AG09309 (cell line): ENCODE data around the gene INIP.
"Not testable (repeated sequence)": the region's sequence is repeated elsewhere in the genome, so short reads cannot be mapped to it uniquely, and the experiment has no call there.

Source experiments
- DNase-seq: peaks from one replicate; pipeline ENCODE4 v3.0.0-alpha.2; 2010; ENCODE audit warnings: low read depth
- H3K4me3 ChIP-seq: 2 replicates; pipeline ENCODE4 v1.5.1; 2011; ENCODE audit warnings: mild to moderate bottlenecking, low read depth, low read length, moderate library complexity; ENCODE audit not compliant: control insufficient read depth
- CTCF ChIP-seq: IDR thresholded peaks from 2 replicates; pipeline ENCODE4 v1.5.1; 2011; ENCODE audit warnings: mild to moderate bottlenecking, low read depth, low read length, inconsistent platforms; ENCODE audit not compliant: insufficient read depth, control insufficient read depth; ENCODE audit errors: missing control alignments

INIP gene

GRCh38 chr9:112689161-112689740, 28.7 kb downstream of the INIP start:
- no peak overlapping the region for H3K4me3 ChIP-seq
- DNase-seq, result no peak
- no peak for TF ChIP-seq CTCF

GRCh38 chr9:112680731-112681402, 37.0 kb downstream of the INIP start:
- H3K4me3 ChIP-seq, result no peak overlapping the region
- TF ChIP-seq CTCF, result no peak

GRCh38 chr9:112677040-112677439, 40.9 kb downstream of the INIP start:
- no peak for DNase-seq
- no peak overlapping the region for H3K4me3 ChIP-seq
- no peak for TF ChIP-seq CTCF

More at GRCh38 chr9:112680731-112681402, 37.0 kb downstream of the INIP start:
- no peak for DNase-seq

GRCh38 chr9:112673221-112673620, 44.7 kb downstream of the INIP start:
- not testable (repeated sequence) for H3K4me3 ChIP-seq, DNase-seq

GRCh38 chr9:112670991-112671625, 46.8 kb downstream of the INIP start:
- TF ChIP-seq CTCF, result no peak
- H3K4me3 ChIP-seq, result no peak overlapping the region
- no peak for DNase-seq

- TF ChIP-seq CTCF, result no peak
- no peak for DNase-seq
- no peak overlapping the region for H3K4me3 ChIP-seq
Measured at GRCh38 chr9:112669326-112669725, 48.6 kb downstream of the INIP start.

GRCh38 chr9:112665347-112665746, 52.6 kb downstream of the INIP start:
- no peak overlapping the region for H3K4me3 ChIP-seq
- peak; percentile 54 for TF ChIP-seq CTCF
- peak; percentile 5 for DNase-seq
